OCI-LY3 (cell line): ENCODE data around the gene SLC22A17.
"Not testable (repeated sequence)": the region's sequence is repeated elsewhere in the genome, so short reads cannot be mapped to it uniquely, and the experiment has no call there.

Experiments used
- H2AFZ ChIP-seq: fragments of 200-600, 300-600 bp; shearing (Covaris generic); 2 replicates; pipeline ENCODE4 v1.6.0; 2014; ENCODE audit warnings: antibody characterized with exemption, low read depth, low read length
- H3K27ac ChIP-seq: fragments of 200-600, 300-600 bp; sonication (generic); 2 replicates; pipeline ENCODE4 v1.5.1; 2014; ENCODE audit warnings: mild to moderate bottlenecking, low read length, moderate library complexity, mixed read lengths
- H3K27me3 ChIP-seq: fragments of 200-600, 300-600 bp; sonication (generic); 2 replicates; pipeline ENCODE4 v1.6.1; 2014; ENCODE audit warnings: low read depth, low read length, mixed read lengths
- H3K36me3 ChIP-seq: fragments of 200-600, 300-600 bp; sonication (generic); replicated peaks from 2 replicates; pipeline ENCODE3; 2014; ENCODE audit warnings: low read depth, low read length, mixed read lengths
- H3K4me1 ChIP-seq: fragments of 300-600, 200-600 bp; sonication (generic); 2 replicates; pipeline ENCODE4 v1.6.1; 2014; ENCODE audit warnings: low read length, mixed read lengths
- H3K4me2 ChIP-seq: fragments of 200-600, 300-600 bp; sonication (generic); 2 replicates; pipeline ENCODE4 v1.6.1; 2014; ENCODE audit warnings: low read length, mixed read lengths
- H3K4me3 ChIP-seq: fragments of 300-600, 200-600 bp; sonication (generic); 2 replicates; pipeline ENCODE4 v1.5.1; 2014; ENCODE audit warnings: antibody characterized with exemption, mild to moderate bottlenecking, low read length, moderate library complexity
- H3K79me2 ChIP-seq: fragments of 300-600, 200-600 bp; shearing (Covaris generic); 2 replicates; pipeline ENCODE4 v1.6.1; 2014; ENCODE audit warnings: mild to moderate bottlenecking, low read length, mixed read lengths
- H3K9ac ChIP-seq: fragments of 300-600, 200-600 bp; shearing (Covaris generic); 2 replicates; pipeline ENCODE4 v1.6.0; 2014; ENCODE audit warnings: mild to moderate bottlenecking, low read length, moderate library complexity
- H3K9me3 ChIP-seq: fragments of 200-600, 300-600 bp; shearing (Covaris generic); 2 replicates; pipeline ENCODE4 v1.6.1; 2014; ENCODE audit warnings: low read length, mixed read lengths; ENCODE audit not compliant: insufficient read depth
- H4K20me1 ChIP-seq: fragments of 200-600, 300-600 bp; sonication (generic); 2 replicates; pipeline ENCODE4 v1.6.1; 2016; ENCODE audit warnings: low read length, mixed read lengths; ENCODE audit not compliant: insufficient read depth
- CTCF ChIP-seq: fragments of 200-600, 300-600 bp; sonication (generic); IDR thresholded peaks from 2 replicates; pipeline ENCODE4 v1.5.1; 2014; ENCODE audit warnings: antibody characterized with exemption, low read length, low read depth
- EZH2phosphoT487 ChIP-seq: fragments of 200-600 bp; shearing (Covaris generic); IDR thresholded peaks from 2 replicates; pipeline ENCODE4 v1.6.1; 2018; ENCODE audit warnings: antibody characterized with exemption, mixed run types, low read depth

The SLC22A17 gene

GRCh38 chr14:23392613-23393012, 39.9 kb upstream of the SLC22A17 start:
- Histone ChIP-seq H3K27me3 (peaks cover 11% of the 10 kb centered on the region), H3K9ac (no peak overlapping the region), H3K79me2 (no peaks in the 10 kb centered on the region), H4K20me1 (no peaks in the 10 kb centered on the region), H3K4me1 (no peaks in the 10 kb centered on the region), H3K4me2 (no peak overlapping the region), H3K9me3 (no peaks in the 10 kb centered on the region), H3K27ac (no peak overlapping the region), H3K4me3 (no peak overlapping the region), H3K36me3 (no peaks in the 10 kb centered on the region), H2AFZ (no peak overlapping the region)
- no peak for TF ChIP-seq CTCF
- TF ChIP-seq EZH2phosphoT487 = no peak

GRCh38 chr14:23389871-23390270, 37.2 kb upstream of the SLC22A17 start:
- not testable (repeated sequence) for H2AFZ ChIP-seq, H3K36me3 ChIP-seq
- H3K27me3 ChIP-seq = peaks cover 11% of the 10 kb centered on the region

GRCh38 chr14:23389396-23389795, 36.7 kb upstream of the SLC22A17 start:
- no peak overlapping the region for H3K4me3 ChIP-seq
- no peak overlapping the region for H3K27ac ChIP-seq
- H3K9me3 ChIP-seq = no peaks in the 10 kb centered on the region
- no peaks in the 10 kb centered on the region for H3K79me2 ChIP-seq
- peaks cover 11% of the 10 kb centered on the region for H3K27me3 ChIP-seq
- no peaks in the 10 kb centered on the region for H3K4me1 ChIP-seq
- no peak overlapping the region for H2AFZ ChIP-seq
- TF ChIP-seq EZH2phosphoT487 (no peak), CTCF (no peak)
- no peaks in the 10 kb centered on the region for H3K36me3 ChIP-seq
- H4K20me1 ChIP-seq = no peaks in the 10 kb centered on the region
- H3K4me2 ChIP-seq = no peak overlapping the region
- no peak overlapping the region for H3K9ac ChIP-seq

More at GRCh38 chr14:23389871-23390270, 37.2 kb upstream of the SLC22A17 start:
- H3K4me2 ChIP-seq, H3K9ac ChIP-seq, H4K20me1 ChIP-seq, H3K27ac ChIP-seq, H3K4me1 ChIP-seq, H3K79me2 ChIP-seq, H3K4me3 ChIP-seq, H3K9me3 ChIP-seq: not testable (repeated sequence)

GRCh38 chr14:23388996-23389395, 36.3 kb upstream of the SLC22A17 start:
- Histone ChIP-seq H3K4me1 (no peaks in the 10 kb centered on the region), H2AFZ (no peak overlapping the region), H3K9me3 (no peaks in the 10 kb centered on the region), H3K9ac (no peak overlapping the region), H3K27ac (no peak overlapping the region), H3K27me3 (peaks cover 11% of the 10 kb centered on the region), H4K20me1 (no peaks in the 10 kb centered on the region), H3K4me3 (no peak overlapping the region), H3K4me2 (no peak overlapping the region), H3K79me2 (no peaks in the 10 kb centered on the region), H3K36me3 (no peaks in the 10 kb centered on the region)
- TF ChIP-seq EZH2phosphoT487 = no peak
- no peak for TF ChIP-seq CTCF
